Endothelial cell of umbilical vein (primary cell): Measurements from ENCODE around the gene DGAT2. TPM values are rescaled to one million over a fixed set of nuclear protein-coding genes. Genes with fewer than 3 reads are reported as not detected.

Experiments
- BruUV-seq: library from RNA; stranded (reverse); fragments of 400-500 nt; replicated peaks from 2 replicates; lab custom pipeline; 2021; lab: Mats Ljungman, UMichigan
- CTCF ChIA-PET: fragments of 300-600, 350-600 bp; sonication (Branson Sonifier 250); formaldehyde crosslinking; loops from one replicate; lab custom pipeline; 2021; ENCODE audit warnings: antibody characterized with exemption, inconsistent platforms; lab: Charles Lee
- POLR2A ChIA-PET: fragments of 300-600, 350-600 bp; sonication (Branson Sonifier 250); formaldehyde crosslinking; loops from one replicate; lab custom pipeline; 2021; ENCODE audit warnings: antibody characterized with exemption, inconsistent platforms; lab: Charles Lee
- DNase-seq: peaks from one replicate; pipeline ENCODE4 v3.0.0-alpha.2; 2011; ENCODE audit warnings: low read depth, low spot score
- FAIRE-seq: peaks from 2 replicates; lab custom pipeline; 2011; peaks lifted over from hg19 to GRCh38; lab: Jason Lieb, UNC
- H2AFZ ChIP-seq: 2 replicates; pipeline ENCODE4 v1.6.0; 2012; ENCODE audit warnings: low read depth, low read length, control low read depth, inconsistent platforms
- H3K27ac ChIP-seq: 2 replicates; pipeline ENCODE4 v1.5.1; 2011; ENCODE audit warnings: low read depth, mild to moderate bottlenecking, control low read depth, low read length, moderate library complexity; ENCODE audit not compliant: insufficient read depth
- H3K27me3 ChIP-seq, 2 experiments: 2 replicates each; pipeline versions ENCODE4 v1.6.0 to v1.6.1; 2011; ENCODE audit warnings: low read length in 2 of 2, mixed read lengths in 1 of 2; ENCODE audit not compliant: control insufficient read depth in 2 of 2, insufficient read depth in 2 of 2
- H3K36me3 ChIP-seq, 2 experiments: 2 replicates in 1 of 2; 3 replicates in 1 of 2; pipeline ENCODE4 v1.5.1; 2011; ENCODE audit warnings: low read length in 2 of 2, mild to moderate bottlenecking in 1 of 2, moderate library complexity in 1 of 2; ENCODE audit not compliant: control insufficient read depth in 2 of 2, insufficient read depth in 2 of 2; ENCODE audit errors: extremely low read depth in 1 of 2
- H3K4me1 ChIP-seq: 3 replicates; pipeline ENCODE4 v1.5.1; 2011; ENCODE audit warnings: mild to moderate bottlenecking, low read length; ENCODE audit not compliant: control insufficient read depth, insufficient read depth; ENCODE audit errors: extremely low read depth
- H3K4me2 ChIP-seq: 2 replicates; pipeline ENCODE4 v1.6.1; 2011; ENCODE audit warnings: low read length, control low read depth, mixed read lengths; ENCODE audit not compliant: insufficient read depth
- H3K4me3 ChIP-seq, 3 experiments: fragments of 200-600 bp in 1 of 3; sonication (generic), shearing (Covaris generic) in 1 of 3; replicated peaks in 1 of 3; 2 replicates each; pipeline ENCODE4 v1.5.1; 2011 to 2016; ENCODE audit warnings: control low read depth in 3 of 3, low read length in 3 of 3, mild to moderate bottlenecking in 2 of 3, inconsistent platforms in 1 of 3, low read depth in 1 of 3, moderate library complexity in 1 of 3; ENCODE audit not compliant: insufficient read depth in 1 of 3
- H3K79me2 ChIP-seq: 2 replicates; pipeline ENCODE4 v1.6.0; 2012; ENCODE audit warnings: low read length, inconsistent platforms; ENCODE audit not compliant: control insufficient read depth, insufficient read depth
- H3K9ac ChIP-seq: replicated peaks from 2 replicates; pipeline ENCODE3; 2011; ENCODE audit warnings: low read length, control low read depth; ENCODE audit not compliant: insufficient read depth; ENCODE audit errors: extremely low read depth
- H3K9me1 ChIP-seq: replicated peaks from 3 replicates; pipeline ENCODE4 v1.6.0; 2011; ENCODE audit warnings: mild to moderate bottlenecking, low read length; ENCODE audit not compliant: control insufficient read depth, insufficient read depth; ENCODE audit errors: extremely low read depth
- H3K9me3 ChIP-seq: replicated peaks from 2 replicates; pipeline ENCODE4 v1.5.1; 2012; ENCODE audit warnings: low read length, inconsistent platforms; ENCODE audit not compliant: control insufficient read depth, insufficient read depth
- H4K20me1 ChIP-seq: replicated peaks from 2 replicates; pipeline ENCODE3; 2011; ENCODE audit warnings: mild to moderate bottlenecking, low read length; ENCODE audit not compliant: control insufficient read depth, insufficient read depth; ENCODE audit errors: extremely low read depth
- EZH2 ChIP-seq: IDR thresholded peaks from 2 replicates; pipeline ENCODE4 v1.6.1; 2012; ENCODE audit warnings: borderline replicate concordance, low read depth, mild to moderate bottlenecking, moderate library complexity, low read length, inconsistent platforms; ENCODE audit not compliant: severe bottlenecking
- FOS ChIP-seq: IDR thresholded peaks from 2 replicates; pipeline ENCODE4 v1.6.1; 2011; ENCODE audit warnings: mild to moderate bottlenecking, low read length, moderate library complexity, borderline replicate concordance; ENCODE audit not compliant: insufficient read depth
- GATA2 ChIP-seq: IDR thresholded peaks from 2 replicates; pipeline ENCODE4 v1.7.0; 2011; ENCODE audit warnings: low read depth, mild to moderate bottlenecking, moderate library complexity, mixed read lengths, low read length; ENCODE audit not compliant: insufficient read length, insufficient read depth
- JUN ChIP-seq: IDR thresholded peaks from 2 replicates; pipeline ENCODE4 v1.6.1; 2011; ENCODE audit warnings: borderline replicate concordance, low read depth; ENCODE audit not compliant: insufficient read length, insufficient read depth
- MAX ChIP-seq: IDR thresholded peaks from 2 replicates; pipeline ENCODE4 v1.6.1; 2011; ENCODE audit not compliant: insufficient read depth, insufficient read length
- MYC ChIP-seq: IDR thresholded peaks from one replicate; pipeline ENCODE4 v1.6.1; 2011; ENCODE audit warnings: mild to moderate bottlenecking, low read depth, low read length
- POLR2A ChIP-seq: IDR thresholded peaks from 2 replicates; pipeline ENCODE4 v1.6.1; 2012; ENCODE audit warnings: low read depth, mild to moderate bottlenecking, control low read depth, low read length
- POLR2AphosphoS5 ChIP-seq: IDR thresholded peaks from 2 replicates; pipeline ENCODE4 v1.6.1; 2012; ENCODE audit warnings: low read depth, mild to moderate bottlenecking, control low read depth, low read length, moderate library complexity; ENCODE audit not compliant: insufficient read depth
- dilution Hi-C: fragments of 300-500 bp; cut with MboI; formaldehyde crosslinking; loops from one replicate; pipeline ENCODE4 v1.15.0; 2019; ENCODE audit warnings: low sequenced_read_pairs; ENCODE audit not compliant: extremely low pct_ligation_motif_present
- intact Hi-C: fragments of 100-400 bp; cut with micrococcal nuclease; formaldehyde crosslinking; loops from one replicate; pipeline ENCODE4 v1.10.0; 2022
- polyA plus RNA-seq, 4 experiments: library from polyadenylated mRNA; depleted of rRNA in 3 of 4; stranded (reverse) in 3 of 4; unstranded in 1 of 4; fragments of >200 nt; gene quantifications; 2 replicates each; pipeline versions ENCODE4 v1.2.1 to v1.2.3, GENCODE V29; 2011 to 2012; ENCODE audit warnings: missing spikeins in 1 of 4
- total RNA-seq: library from RNA; stranded (reverse); gene quantifications from 2 replicates; pipeline ENCODE4 v1.2.3, GENCODE V29; 2021
- TF ChIP-seq, protein P1 (sequence below), 2 donors: IDR thresholded peaks; 1 replicate in 1 of 2; 2 replicates in 1 of 2; pipeline ENCODE4 v1.5.1; 2011; ENCODE audit warnings: low read length in 2 of 2, mild to moderate bottlenecking in 2 of 2, moderate library complexity in 2 of 2, control low read depth in 1 of 2, inconsistent platforms in 1 of 2, low read depth in 1 of 2; ENCODE audit not compliant: insufficient read depth in 1 of 2; ENCODE audit errors: extremely low read depth in 1 of 2

Gene DGAT2
- total and polyA plus RNA-seq, 2 donors (not counting 3 experiments of a cell fraction or from before 2014, with no cell fraction given) = 0.55 to 0.79 TPM

DNA sequence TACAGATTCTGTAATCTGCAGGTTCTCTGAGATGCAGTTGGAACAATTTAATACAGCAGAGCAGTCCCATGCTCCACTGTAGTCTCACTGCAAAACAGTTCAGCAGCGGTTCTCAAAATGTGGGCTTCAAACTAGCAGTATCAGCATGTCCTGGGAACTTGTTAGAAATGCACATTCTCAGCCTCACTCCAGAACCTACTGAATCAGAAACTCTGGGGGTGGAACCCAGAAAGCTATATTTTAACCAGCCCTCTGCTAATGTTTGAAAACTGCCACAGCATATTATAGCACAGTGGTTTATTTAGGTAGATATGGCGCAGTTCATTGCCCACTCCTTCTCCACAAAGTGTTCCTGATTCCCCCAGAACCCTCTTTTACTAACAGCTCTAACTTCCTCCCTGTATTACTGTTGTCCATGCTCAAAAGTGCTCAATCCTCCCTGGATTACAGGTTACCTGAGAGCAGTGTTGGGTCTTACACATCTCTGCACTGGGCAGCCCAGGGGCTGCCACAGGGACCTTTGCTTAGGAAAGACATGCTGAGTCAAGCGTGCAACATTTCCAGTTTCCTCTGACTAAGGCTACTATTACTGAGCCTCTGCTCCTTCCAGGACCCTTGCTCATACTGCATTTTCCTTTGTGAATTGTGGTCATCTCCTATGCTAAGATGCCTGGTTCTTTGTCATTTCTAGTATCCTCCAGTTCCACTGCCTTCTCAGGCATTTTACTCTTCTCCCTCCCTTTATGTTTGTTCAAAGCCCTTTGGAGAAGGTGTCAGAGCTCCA, 7.7 kb upstream of the DGAT2 start:
- TF ChIP-seq POLR2AphosphoS5 = peak; percentile 35
- TF ChIP-seq FOS = peak; percentile 83
- TF ChIP-seq EZH2 = no peak
- Histone ChIP-seq H3K9me3 (no peaks in the 10 kb centered on the region), H3K9me1 (no peaks in the 10 kb centered on the region), H3K36me3 (no peaks in the 10 kb centered on the region), H3K4me1 (peaks cover 20% of the 10 kb centered on the region), H3K9ac (no peak overlapping the region), H3K27ac (no peak overlapping the region), H2AFZ (peak overlapping the region; percentile 31), H3K79me2 (no peaks in the 10 kb centered on the region), H4K20me1 (no peaks in the 10 kb centered on the region), H3K4me2 (no peak overlapping the region), H3K4me3 (no peak overlapping the region), H3K27me3 (no peaks in the 10 kb centered on the region)
- dilution Hi-C loops (no loop called here), intact Hi-C loops (no loop called here)
- FAIRE-seq (peak; percentile 95), DNase-seq (peak; percentile 44)
- ChIA-PET CTCF (interaction anchor here (0.8 to 1.9 kb wide), 6 partner anchors 9 to 447 kb away, joined by 3 to 6 read pairs (median 4); no protein-coding TSS in a partner anchor), POLR2A (no interaction called here)
- no TSS peak for BruUV-seq

DNA sequence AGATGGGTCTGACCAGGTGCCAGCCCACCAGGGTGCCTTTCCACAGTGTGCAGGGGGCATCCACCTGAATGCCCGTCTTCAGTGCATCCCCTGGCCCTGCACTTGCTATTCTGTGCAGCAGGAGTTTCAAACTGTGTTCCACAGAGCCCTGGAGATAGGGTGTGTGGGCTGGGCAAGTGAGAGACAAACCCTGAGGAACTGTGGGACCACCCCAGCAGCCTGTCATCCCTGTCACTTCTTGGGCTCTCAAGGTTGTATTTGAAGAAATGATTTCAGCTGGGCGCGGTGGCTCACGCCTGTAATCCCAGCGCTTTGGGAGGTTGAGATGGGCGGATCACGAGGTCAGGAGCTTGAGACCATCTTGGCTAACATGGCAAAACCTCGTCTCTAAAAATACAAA, 6.4 kb upstream of the DGAT2 start:
- H3K27ac ChIP-seq = no peak overlapping the region
- no peaks in the 10 kb centered on the region for H3K36me3 ChIP-seq
- H4K20me1 ChIP-seq = no peaks in the 10 kb centered on the region
- no peak for DNase-seq
- FAIRE-seq = no peak
- H3K9ac ChIP-seq = no peak overlapping the region
- no peak overlapping the region for H3K4me3 ChIP-seq
- no peaks in the 10 kb centered on the region for H3K9me3 ChIP-seq
- dilution Hi-C loops (no loop called here), intact Hi-C loops (no loop called here)
- no peaks in the 10 kb centered on the region for H3K27me3 ChIP-seq
- CTCF ChIA-PET = interaction anchor here (1.1 to 1.6 kb wide), 2 partner anchors 39 to 56 kb away, joined by 3 to 5 read pairs; no protein-coding TSS in a partner anchor
- no peak overlapping the region for H2AFZ ChIP-seq
- TF ChIP-seq, protein P1, sequence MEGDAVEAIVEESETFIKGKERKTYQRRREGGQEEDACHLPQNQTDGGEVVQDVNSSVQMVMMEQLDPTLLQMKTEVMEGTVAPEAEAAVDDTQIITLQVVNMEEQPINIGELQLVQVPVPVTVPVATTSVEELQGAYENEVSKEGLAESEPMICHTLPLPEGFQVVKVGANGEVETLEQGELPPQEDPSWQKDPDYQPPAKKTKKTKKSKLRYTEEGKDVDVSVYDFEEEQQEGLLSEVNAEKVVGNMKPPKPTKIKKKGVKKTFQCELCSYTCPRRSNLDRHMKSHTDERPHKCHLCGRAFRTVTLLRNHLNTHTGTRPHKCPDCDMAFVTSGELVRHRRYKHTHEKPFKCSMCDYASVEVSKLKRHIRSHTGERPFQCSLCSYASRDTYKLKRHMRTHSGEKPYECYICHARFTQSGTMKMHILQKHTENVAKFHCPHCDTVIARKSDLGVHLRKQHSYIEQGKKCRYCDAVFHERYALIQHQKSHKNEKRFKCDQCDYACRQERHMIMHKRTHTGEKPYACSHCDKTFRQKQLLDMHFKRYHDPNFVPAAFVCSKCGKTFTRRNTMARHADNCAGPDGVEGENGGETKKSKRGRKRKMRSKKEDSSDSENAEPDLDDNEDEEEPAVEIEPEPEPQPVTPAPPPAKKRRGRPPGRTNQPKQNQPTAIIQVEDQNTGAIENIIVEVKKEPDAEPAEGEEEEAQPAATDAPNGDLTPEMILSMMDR (IDR thresholded peaks at IDR 0.05; ENCODE audit: extremely low read depth in 1 of 2, insufficient read depth in 1 of 2, low read depth in 1 of 2, low read length in 2 of 2) = no peak
- TF ChIP-seq JUN = no peak
- TF ChIP-seq FOS = no peak
- TF ChIP-seq MAX = no peak
- no peak for TF ChIP-seq POLR2AphosphoS5
- TF ChIP-seq GATA2 = no peak
- no peak for TF ChIP-seq MYC
- TF ChIP-seq POLR2A = no peak
- no peak for TF ChIP-seq EZH2
- peaks cover 20% of the 10 kb centered on the region for H3K4me1 ChIP-seq
- H3K79me2 ChIP-seq = no peaks in the 10 kb centered on the region
- BruUV-seq = no TSS peak
- POLR2A ChIA-PET = no interaction called here
- no peaks in the 10 kb centered on the region for H3K9me1 ChIP-seq
- H3K4me2 ChIP-seq = no peak overlapping the region
